ENCODE measurements around the gene SDK1.

Gene SDK1

DNA sequence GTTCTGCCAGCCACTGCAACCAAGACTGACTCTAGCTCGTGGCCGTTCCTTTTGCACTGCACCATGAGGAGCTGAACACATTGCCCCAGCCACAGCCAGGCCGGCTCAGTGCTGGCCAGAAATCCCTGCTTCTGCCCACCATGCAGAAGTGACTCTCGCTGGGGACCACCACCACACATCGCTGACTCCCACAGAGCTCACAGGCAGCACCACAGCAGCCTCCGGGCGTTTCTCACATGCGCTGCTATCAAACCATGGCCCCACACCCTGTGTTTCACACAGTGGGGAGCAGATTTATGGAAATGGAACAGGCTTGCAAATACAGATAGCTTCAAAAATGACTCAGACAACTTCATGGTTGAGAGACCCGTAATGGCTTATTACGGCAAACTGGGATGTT, 15.4 kb upstream of the SDK1 start:
- Histone ChIP-seq H3K79me2 (ENCODE audit: control insufficient read depth, low read length) (no peaks in the 10 kb centered on the region), H3K9me2 (replicated peaks; ENCODE audit: control insufficient read depth, low read length) (no peaks in the 10 kb centered on the region), H3F3A (ENCODE audit: control insufficient read depth, insufficient read depth) (no peaks in the 10 kb centered on the region), H4K20me1 (ENCODE audit: control insufficient read depth, insufficient read depth, low read depth, low read length) (no peaks in the 10 kb centered on the region), H3K36me3 (ENCODE audit: control insufficient read depth, low read length) (no peaks in the 10 kb centered on the region), H3K4me1 (ENCODE audit: control insufficient read depth, low read length) (no peaks in the 10 kb centered on the region), H3K4me2 (ENCODE audit: low read length) (no peak overlapping the region), H3K9me3 (ENCODE audit: control insufficient read depth, insufficient read depth, low read length) (no peaks in the 10 kb centered on the region), H3K27ac (ENCODE audit: low read depth, low read length) (no peak overlapping the region), H3K4me3 (ENCODE audit: low read length) (no peak overlapping the region), H3K27me3 (ENCODE audit: control insufficient read depth, low read length) (no peaks in the 10 kb centered on the region)
- TF ChIP-seq, protein P1, sequence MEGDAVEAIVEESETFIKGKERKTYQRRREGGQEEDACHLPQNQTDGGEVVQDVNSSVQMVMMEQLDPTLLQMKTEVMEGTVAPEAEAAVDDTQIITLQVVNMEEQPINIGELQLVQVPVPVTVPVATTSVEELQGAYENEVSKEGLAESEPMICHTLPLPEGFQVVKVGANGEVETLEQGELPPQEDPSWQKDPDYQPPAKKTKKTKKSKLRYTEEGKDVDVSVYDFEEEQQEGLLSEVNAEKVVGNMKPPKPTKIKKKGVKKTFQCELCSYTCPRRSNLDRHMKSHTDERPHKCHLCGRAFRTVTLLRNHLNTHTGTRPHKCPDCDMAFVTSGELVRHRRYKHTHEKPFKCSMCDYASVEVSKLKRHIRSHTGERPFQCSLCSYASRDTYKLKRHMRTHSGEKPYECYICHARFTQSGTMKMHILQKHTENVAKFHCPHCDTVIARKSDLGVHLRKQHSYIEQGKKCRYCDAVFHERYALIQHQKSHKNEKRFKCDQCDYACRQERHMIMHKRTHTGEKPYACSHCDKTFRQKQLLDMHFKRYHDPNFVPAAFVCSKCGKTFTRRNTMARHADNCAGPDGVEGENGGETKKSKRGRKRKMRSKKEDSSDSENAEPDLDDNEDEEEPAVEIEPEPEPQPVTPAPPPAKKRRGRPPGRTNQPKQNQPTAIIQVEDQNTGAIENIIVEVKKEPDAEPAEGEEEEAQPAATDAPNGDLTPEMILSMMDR (IDR thresholded peaks at IDR 0.05; ENCODE audit: low read depth, low read length, poor library complexity, severe bottlenecking), result no peak
- no peak for TF ChIP-seq EZH2phosphoT487 (IDR thresholded peaks at IDR 0.05; ENCODE audit: borderline replicate concordance, low read length)

DNA sequence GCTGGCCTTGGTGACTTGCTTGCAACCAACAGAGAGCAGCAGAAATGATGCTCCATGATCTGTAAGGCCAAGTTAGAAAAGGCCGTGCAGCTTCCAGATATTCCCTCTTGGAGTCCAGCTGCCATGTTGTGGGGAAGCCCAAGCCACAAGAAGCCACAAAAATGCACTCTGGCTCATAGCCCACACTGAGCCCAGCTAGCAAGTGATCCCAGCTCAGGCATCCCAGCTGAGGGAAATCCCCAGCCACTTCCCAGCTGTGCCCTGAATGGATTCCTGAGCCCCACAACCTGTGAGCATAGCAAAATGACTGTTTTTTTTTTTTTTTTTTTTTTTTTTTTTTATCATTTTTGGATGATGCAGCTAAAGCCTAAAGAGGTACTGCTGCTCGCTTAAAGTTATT, 11.1 kb upstream of the SDK1 start:
- H3K4me1 ChIP-seq (ENCODE audit: control insufficient read depth, low read length), result no peaks in the 10 kb centered on the region
- H3K9me3 ChIP-seq (ENCODE audit: control insufficient read depth, insufficient read depth, low read length), result no peaks in the 10 kb centered on the region
- H3K27me3 ChIP-seq (ENCODE audit: control insufficient read depth, low read length), result no peaks in the 10 kb centered on the region
- H4K20me1 ChIP-seq (ENCODE audit: control insufficient read depth, insufficient read depth, low read depth, low read length), result no peaks in the 10 kb centered on the region
- H3K9me2 ChIP-seq (replicated peaks; ENCODE audit: control insufficient read depth, low read length), result no peaks in the 10 kb centered on the region
- H3K27ac ChIP-seq (ENCODE audit: low read depth, low read length), result no peak overlapping the region
- no peak overlapping the region for H3K4me3 ChIP-seq (ENCODE audit: low read length)
- no peak overlapping the region for H3K4me2 ChIP-seq (ENCODE audit: low read length)
- H3K36me3 ChIP-seq (ENCODE audit: control insufficient read depth, low read length), result no peaks in the 10 kb centered on the region
- no peaks in the 10 kb centered on the region for H3K79me2 ChIP-seq (ENCODE audit: control insufficient read depth, low read length)
- no peak for TF ChIP-seq EZH2phosphoT487 (IDR thresholded peaks at IDR 0.05; ENCODE audit: borderline replicate concordance, low read length)
- no peaks in the 10 kb centered on the region for H3F3A ChIP-seq (ENCODE audit: control insufficient read depth, insufficient read depth)

DNA sequence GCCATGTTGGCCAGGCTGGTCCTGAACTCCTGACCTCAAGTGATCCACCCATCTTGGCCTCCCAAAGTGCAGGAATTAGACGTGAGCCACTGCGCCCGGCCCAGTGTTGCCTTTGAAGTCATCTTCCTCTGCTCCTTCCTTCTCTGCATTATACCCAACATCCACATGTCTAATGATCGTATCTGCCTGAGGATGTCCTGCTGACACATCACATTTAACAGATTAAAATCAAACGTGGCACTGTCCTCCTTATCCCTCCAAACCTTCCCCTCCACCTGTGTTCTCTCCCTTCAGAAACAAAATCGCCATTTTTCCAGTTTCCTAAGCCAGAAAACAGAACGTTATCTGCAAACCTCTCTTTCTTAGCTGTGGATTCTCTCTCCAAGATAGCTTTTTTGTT, 8.4 kb upstream of the SDK1 start:
- H3K4me2 ChIP-seq (ENCODE audit: low read length), result no peak overlapping the region
- H3K9me2 ChIP-seq (replicated peaks; ENCODE audit: control insufficient read depth, low read length), result no peaks in the 10 kb centered on the region
- H3K27me3 ChIP-seq (ENCODE audit: control insufficient read depth, low read length), result no peaks in the 10 kb centered on the region

DNA sequence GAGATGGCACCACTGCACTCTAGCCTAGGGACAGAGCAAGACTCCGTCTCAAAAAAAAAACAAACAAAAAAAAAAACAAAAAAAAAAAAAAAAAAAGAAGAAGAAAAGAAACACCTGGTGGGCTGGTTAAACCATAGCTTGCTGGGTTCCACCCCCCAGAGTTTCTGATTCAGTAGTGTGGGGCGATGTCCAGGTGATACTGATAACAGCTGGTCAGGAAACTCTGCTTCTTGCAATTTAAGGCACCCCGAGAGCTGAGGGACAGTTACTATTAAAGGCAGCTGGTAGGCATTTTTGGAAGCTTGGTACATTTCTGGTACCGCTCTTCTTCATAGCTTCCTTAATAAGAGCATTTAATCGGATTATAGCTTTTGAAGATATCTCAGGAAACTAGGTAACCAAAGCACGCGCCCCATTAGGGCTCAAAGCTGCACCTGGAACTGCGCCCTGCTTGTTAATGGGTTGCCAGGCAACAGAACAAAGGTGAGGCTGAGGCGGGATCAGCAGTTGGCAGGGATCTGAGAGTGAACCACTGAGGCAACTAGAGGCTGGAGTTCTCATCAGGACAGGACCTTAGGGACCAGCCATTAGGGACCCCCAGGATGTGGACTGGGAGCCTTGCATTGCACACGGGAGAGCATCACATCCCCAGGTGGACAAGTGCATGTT, 6.5 kb upstream of the SDK1 start:
- Histone ChIP-seq H3K27me3 (ENCODE audit: control insufficient read depth, low read length) (no peaks in the 10 kb centered on the region), H3K9me2 (replicated peaks; ENCODE audit: control insufficient read depth, low read length) (no peaks in the 10 kb centered on the region), H3K79me2 (ENCODE audit: control insufficient read depth, low read length) (no peaks in the 10 kb centered on the region), H3K4me1 (ENCODE audit: control insufficient read depth, low read length) (peaks cover 8% of the 10 kb centered on the region), H3K27ac (ENCODE audit: low read depth, low read length) (no peak overlapping the region), H3K9me3 (ENCODE audit: control insufficient read depth, insufficient read depth, low read length) (peaks cover 11% of the 10 kb centered on the region), H3K36me3 (ENCODE audit: control insufficient read depth, low read length) (no peaks in the 10 kb centered on the region), H3F3A (ENCODE audit: control insufficient read depth, insufficient read depth) (peaks cover 6% of the 10 kb centered on the region), H3K4me3 (ENCODE audit: low read length) (no peak overlapping the region), H3K4me2 (ENCODE audit: low read length) (no peak overlapping the region), H4K20me1 (ENCODE audit: control insufficient read depth, insufficient read depth, low read depth, low read length) (no peaks in the 10 kb centered on the region)
- TF ChIP-seq EZH2phosphoT487 (IDR thresholded peaks at IDR 0.05; ENCODE audit: borderline replicate concordance, low read length), result no peak
- TF ChIP-seq, protein P1 (IDR thresholded peaks at IDR 0.05; ENCODE audit: low read depth, low read length, poor library complexity, severe bottlenecking), result no peak

More for the DNA sequence above, 8.4 kb upstream of the SDK1 start:
- no peak overlapping the region for H3K4me3 ChIP-seq (ENCODE audit: low read length)
- peaks cover 6% of the 10 kb centered on the region for H3F3A ChIP-seq (ENCODE audit: control insufficient read depth, insufficient read depth)
- no peak overlapping the region for H3K27ac ChIP-seq (ENCODE audit: low read depth, low read length)
- H4K20me1 ChIP-seq (ENCODE audit: control insufficient read depth, insufficient read depth, low read depth, low read length), result no peaks in the 10 kb centered on the region
- H3K4me1 ChIP-seq (ENCODE audit: control insufficient read depth, low read length), result peaks cover 6% of the 10 kb centered on the region
- H3K9me3 ChIP-seq (ENCODE audit: control insufficient read depth, insufficient read depth, low read length), result peaks cover 7% of the 10 kb centered on the region
- H3K79me2 ChIP-seq (ENCODE audit: control insufficient read depth, low read length), result no peaks in the 10 kb centered on the region
- no peak for TF ChIP-seq EZH2phosphoT487 (IDR thresholded peaks at IDR 0.05; ENCODE audit: borderline replicate concordance, low read length)
- TF ChIP-seq, protein P1 (IDR thresholded peaks at IDR 0.05; ENCODE audit: low read depth, low read length, poor library complexity, severe bottlenecking), result no peak
- H3K36me3 ChIP-seq (ENCODE audit: control insufficient read depth, low read length), result no peaks in the 10 kb centered on the region

Measured in DOHH2 (cell line).